Muscle of back (tissue), 11 donors: ENCODE data around the gene NR5A1. TPM values are rescaled to one million over a fixed set of nuclear protein-coding genes. Genes with fewer than 3 reads are reported as not detected.

Source experiments
- DNase-seq, 3 donors: peaks; one replicate each; pipeline versions ENCODE4 v3.0.0 to v3.0.0-alpha.2; 2013
- polyA plus RNA-seq, 10 donors: library from polyadenylated mRNA; unstranded; fragments of 120-200 nt; gene quantifications; one replicate each; pipeline ENCODE4 v1.2.1, GENCODE V29; 2013; ENCODE audit not compliant: insufficient read length in 10 of 10

Gene NR5A1
- polyA plus RNA-seq, 10 donors, result 0.28 to 0.38 TPM; not detected in 8

DNA sequence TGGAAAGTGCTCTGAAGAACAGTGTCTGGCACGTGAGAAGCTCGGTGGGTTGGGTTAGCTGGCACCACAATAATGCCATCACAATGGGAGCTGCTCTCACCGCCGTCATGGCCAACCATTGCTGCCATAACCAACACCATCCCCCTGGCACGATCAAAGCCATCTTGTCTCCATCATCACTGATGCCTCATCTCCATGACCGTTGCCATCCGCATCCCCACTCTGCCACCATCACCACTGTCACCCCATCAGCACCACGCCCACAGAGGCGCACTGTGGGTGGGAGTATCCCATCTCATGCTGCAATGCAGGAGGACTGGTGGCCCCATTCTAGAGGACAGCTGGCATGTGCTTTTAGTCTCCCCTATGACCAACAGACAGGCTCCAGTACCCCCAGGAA is 23.7 kb downstream of the NR5A1 start:
- no peak for DNase-seq

DNA sequence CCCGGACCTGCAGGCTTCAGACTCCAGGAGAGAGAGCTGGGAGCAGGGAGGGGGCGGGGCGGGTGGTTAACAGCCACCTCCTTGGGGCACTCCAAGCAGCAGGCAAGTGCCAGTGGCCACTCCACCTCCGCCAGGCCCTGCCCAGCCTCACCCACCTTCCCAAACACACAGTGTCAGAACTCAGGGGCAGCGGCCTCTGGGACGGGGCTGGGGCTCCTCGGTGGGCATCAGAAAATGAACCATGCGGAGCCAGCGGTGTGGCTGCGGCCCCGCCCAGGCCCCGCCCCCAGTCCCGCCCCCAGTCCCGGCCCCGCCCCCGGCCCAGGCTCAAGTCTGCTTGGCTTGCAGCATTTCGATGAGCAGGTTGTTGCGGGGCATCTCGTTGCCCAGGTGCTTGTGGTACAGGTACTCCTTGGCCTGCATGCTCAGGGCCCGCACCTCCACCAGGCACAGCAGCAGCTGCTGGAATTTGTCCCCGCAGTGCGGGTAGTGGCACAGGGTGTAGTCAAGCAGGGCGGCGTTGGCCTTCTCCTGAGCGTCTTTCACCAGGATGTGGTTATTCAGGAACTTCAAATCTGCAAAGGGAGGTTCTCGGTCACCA is 24.7 kb downstream of the NR5A1 start:
- no peak for DNase-seq

DNA sequence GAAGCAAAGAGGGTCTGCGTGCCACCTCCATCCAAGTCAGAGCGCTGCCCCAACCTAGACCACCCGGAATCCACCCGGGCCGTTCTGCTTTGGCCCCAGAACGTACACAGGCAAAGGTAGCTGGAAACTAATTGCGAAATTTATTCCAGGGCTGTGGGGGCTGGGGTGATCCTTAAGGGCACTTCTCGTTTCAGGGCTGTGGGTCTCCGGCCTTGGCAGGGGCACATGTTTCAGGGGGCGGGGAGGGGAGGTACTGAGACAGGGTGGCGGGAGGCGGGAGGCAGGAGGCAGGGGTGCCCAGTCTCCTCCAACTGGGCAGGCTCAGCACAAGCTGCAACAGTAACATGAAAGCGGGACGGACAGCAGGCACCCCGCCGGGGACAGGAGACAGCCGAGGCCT is 26.1 kb downstream of the NR5A1 start:
- no peak for DNase-seq

DNA sequence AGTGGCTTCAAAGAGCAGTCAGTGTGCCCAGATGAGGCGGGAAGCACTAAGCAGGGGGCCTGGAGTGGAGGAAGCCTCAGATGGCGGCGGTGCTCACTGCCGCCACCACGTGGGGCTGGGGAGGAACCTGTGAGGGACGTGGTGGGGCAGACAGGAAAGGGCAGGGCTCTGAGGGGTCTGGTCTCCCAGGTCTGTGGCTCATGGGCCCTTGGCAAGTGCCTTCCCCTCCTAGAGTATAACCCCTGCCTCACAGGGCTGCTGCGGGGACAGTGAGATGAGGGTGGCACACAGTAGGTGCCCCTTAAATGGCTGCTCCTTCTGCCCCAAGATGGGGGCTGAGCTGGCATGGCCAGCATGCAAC is 26.6 kb downstream of the NR5A1 start:
- DNase-seq, result no peak

DNA sequence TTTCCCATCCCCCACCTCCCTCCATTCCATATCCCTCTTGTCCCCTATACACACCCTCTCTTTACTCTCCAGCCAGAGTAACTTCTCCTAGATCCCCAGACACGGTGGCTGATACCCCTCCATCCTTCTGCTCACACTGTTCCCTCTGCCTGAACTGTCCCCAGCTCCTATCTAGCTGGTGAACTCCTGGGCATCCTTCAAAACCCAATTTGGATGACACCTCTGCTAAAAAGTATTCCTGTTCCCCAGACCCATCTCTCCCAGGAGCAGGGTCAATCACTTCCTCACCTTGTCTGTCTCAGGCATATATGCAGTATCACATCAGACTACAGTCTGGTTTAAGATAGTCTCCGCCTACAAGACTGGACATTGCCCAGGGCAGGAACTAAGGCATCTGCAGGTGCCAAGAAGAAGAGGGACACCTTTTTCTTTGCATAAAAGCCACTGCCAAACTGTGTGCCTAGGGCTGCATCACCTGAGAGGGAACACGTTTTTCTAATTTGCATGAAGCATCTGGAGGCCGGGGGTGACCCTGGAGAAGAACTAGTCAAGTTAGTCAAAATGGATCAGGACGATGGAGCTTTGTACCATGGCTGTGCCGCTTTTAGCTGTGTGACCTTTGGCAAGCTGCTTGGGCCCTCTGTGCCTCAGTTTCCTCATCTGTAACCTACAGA is 27.1 kb downstream of the NR5A1 start:
- DNase-seq, result no peak

DNA sequence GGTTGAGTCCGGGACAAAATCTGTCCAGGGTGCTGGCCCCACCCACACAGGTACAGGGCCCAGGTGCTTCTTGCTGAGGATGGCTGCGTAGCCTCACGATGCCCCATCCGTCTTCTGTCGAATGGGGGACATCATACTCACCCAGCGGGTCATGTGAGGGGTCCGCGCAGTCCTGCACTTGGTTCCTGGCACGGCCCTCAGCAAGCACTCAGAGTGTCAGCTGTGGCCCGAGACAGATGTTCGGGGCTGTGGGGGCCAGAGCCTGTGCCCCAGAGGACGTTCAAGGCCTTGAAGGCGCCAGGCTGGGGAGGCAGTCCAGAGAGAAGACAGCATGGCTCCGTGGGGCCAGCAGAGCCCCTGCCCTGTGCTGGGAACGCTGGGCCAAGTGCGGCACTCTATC is 27.8 kb downstream of the NR5A1 start:
- no peak for DNase-seq

DNA sequence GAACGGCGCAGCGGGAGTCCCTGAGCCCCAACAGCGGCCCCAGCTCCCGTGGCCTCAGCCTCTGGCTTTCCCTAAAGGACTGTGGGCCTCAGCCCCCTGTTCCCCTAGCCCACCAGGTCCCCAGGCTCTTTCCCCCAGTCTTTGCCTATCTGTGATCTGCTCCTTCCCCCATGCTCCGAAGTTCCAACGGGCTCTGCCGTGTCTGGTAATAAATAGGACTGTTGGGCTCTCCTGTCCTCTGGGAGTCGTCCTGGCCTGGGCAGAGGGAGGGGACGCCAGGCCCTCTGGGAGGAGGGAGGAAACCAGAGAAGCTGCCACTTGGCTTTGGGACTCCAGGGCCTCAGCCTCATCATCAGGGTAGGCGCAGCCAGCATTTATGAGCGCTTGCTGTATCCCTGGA is 28.8 kb downstream of the NR5A1 start:
- DNase-seq, result no peak

DNA sequence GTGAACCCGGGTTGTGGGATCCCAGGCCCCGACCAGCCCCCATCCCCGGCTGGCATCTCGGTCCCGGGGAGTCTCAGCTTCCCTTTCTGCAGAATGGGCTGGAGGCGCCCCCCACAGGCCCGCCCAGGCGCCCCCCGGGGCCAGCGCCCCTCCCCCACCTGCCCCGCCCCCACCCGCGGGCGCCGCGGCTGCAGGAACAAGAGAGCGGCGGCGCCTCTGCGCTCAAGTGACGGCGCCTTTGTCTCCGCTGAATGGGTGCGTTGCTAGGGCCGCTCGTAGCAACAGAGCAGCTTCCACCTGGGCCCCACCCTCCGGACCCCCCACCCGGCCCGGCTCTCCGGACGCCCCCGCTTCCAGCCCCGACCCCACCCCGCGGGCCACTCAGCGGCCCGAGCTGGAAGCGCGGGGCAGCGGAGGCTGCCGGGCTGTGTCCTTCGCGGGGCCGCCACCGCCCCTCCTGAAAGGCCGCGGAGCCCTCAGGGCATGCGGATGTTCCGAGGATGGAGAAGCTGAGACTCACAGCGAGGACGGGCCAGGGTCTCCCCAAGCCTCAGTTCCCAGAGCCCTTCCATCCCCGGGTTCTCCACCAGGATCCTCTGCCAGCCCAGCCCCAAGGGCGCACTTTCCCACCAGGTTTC is 29.4 kb downstream of the NR5A1 start:
- DNase-seq, result no peak

DNA sequence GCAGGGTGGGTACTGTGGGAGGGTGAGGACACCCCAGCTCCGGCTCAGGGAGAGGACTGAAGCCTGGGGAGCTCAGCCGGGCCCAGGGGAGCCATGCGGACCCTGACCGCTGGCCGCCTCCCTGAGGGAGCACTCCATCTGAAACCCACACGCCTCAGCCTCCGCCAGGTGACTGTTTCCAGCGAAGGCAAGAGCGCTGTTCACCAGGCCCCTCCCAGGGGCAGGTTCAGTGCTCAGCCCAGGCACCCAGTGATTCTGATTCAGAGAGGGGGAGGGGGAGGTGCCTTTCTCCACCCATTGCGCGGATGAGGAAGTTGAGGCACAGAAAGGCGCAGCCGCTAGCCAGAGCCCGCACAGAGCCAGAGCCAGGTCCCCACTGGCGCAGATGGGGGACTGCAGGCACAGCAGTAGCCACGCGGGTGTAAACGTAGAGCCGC is 30.0 kb downstream of the NR5A1 start:
- DNase-seq, result no peak

DNA sequence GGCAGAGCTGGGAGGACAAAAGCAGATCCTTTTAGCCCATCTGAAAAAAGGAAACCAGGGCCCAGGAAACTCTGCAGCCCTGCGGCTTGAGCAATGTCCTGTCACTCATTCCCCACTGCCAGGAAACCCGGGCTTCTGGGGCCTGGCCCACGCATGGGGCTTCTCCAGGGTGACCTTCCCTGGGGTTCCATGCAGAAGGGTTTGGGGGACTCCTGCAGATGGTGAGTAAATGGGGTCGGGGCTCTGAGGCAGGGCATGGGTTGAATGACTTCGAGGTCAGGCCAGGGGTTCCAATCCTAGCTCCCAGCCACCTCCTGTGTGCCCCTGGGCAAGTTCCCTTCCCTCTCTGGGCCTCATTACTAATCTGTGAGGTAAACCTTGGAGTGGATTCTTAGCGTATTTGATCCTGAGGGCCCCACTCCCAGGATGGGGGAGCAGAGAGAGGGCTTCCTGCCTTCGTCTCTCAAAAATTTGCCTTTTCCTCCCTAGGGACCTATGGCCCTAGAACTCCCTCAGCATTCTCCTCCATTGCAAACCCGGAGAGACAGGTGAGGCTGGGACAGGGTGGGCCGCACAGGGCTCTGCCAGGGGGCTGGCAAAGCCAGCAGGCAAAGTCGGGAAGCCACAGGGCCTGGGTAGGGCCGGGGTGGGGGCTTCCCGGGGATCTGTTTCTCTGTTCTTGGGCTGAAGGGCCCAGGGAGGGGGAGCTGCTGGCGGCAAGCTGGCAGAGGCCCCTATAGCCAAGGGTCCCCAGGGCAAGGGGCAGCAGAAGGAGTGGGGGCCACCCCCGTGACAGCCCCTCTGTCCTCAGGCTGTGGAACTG is 31.1 kb downstream of the NR5A1 start:
- no peak for DNase-seq

DNA sequence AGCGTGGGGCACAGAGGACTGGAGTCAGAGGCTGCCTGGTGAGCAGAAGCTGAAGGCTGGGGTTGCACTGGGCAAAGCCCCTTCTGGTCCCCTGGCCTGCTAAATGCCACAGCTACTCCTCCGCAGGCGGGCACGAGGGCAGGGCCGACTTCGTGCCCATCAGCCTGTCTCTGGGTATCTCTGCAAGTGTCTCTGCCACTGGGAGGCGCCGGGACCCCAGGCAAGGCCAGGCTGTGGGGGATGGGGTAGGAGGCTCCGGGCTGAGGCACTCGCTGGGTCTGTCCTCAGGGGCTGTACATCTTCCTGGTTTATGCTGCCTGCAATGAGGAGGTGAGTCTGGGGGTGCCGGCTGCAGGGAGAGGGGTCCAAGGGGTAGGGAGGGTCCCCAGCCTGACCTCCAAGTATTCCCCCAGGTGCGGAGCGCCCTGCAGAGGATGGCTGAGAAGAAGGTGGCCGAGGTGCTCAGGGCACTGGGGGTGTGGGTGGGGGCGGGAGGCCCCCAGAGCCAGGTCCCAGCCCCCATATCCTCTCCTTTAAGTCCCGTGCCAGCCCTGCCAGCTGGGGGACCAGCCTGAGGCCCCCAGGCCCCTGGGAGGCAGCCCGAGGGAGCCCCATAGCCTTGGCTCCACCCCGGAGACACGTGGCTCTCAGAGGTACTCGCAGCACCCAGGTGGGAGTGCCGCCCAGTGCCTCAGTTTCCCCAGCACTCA is 31.9 kb downstream of the NR5A1 start:
- DNase-seq, result no peak

DNA sequence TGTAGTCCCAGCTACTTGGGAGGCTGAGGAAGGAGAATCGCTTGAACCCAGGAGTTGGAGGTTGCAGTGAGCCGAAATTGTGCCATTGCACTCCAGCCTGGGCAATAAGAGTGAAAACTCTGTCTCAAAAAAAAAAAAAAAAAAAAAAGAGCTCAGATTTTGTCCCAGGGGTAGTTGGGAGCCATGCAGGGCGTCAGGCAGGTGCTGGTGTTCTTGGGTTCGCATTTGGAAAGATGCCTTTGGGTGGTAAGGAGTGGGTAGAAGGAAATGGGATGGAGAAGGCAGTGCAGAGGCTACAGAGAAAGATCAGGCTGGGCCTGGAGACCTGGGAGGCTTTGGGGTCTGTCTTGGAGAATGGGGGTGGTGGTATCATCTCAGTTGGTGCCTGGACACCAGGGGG is 33.0 kb downstream of the NR5A1 start:
- no peak for DNase-seq

DNA sequence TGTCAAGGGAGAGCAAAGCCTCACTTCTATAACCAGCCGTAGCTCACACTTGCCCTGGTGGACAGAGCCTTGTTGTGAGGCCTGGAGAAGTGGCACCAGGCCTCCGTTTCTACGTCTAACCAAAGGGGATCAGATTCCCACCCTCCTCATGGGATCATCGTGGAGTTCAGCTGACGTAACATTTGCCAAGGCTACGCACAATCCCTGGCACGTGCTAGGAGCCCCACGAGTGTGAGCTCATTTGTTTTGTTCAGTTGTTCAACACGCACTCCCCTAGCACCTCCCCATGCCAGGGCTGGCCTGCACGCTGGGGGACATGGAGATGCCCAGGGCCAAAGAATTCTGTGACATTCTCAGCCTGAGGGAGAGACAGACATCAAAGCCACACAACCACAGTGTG is 33.9 kb downstream of the NR5A1 start:
- DNase-seq, result no peak

DNA sequence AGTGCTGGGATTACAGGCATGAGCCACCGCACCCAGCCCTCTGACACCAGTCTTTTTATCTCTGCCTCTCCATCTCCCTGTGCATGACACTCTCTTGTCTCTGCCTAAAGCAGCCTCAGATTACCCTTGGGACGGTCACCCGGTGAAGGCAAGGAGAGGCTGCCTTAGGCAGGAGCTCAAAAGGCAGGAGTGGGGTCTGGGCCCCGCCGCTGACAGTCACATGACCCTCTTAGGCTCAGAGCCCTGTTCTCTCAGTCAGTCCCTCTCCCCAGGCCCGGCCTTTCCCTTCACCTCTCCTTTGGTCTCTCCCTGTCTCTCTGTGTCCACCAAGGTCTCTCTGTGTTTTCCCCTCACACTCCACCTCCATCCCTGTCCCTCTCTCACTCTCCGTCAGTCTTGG is 34.4 kb downstream of the NR5A1 start:
- DNase-seq, result no peak

DNA sequence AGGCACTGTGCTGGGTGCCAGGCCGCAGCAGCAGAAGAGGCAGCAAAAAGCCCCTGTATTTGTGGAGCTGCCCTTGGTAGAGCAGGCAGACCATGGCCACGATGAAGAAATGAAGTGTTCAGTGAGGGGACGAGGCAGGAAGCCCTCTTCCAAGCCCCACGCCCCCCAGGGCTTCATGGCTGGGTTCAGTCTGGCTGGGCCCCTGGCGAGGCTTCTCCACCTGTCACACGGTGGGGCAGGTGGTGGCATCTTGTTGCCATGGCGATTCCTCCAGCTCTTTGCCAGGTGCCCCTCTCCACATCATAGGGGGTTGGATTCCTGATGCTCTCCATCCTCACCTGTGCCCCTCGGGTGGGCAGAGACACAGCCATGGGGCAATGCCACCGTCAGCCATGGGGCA is 35.4 kb downstream of the NR5A1 start:
- DNase-seq, result no peak

DNA sequence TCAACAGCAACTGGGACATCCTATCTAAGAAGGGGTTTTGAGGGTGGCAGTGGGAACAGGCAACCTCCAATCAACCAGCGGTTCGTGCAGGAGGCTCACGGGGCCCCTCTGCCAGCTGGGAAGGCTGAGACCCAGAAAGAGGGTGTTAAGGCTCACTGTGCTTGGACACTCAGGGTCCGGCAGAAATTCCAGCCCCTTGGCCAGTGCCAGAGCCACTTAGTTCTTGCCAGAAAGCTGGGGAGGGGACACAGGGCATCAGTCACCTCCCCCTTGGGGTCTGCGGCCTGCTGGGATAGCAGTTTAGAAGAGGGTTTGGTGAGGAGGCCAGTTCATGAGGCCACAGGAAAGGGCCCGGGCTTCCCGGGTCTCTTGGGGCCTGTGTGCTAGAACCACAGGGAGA is 36.5 kb downstream of the NR5A1 start:
- no peak for DNase-seq

DNA sequence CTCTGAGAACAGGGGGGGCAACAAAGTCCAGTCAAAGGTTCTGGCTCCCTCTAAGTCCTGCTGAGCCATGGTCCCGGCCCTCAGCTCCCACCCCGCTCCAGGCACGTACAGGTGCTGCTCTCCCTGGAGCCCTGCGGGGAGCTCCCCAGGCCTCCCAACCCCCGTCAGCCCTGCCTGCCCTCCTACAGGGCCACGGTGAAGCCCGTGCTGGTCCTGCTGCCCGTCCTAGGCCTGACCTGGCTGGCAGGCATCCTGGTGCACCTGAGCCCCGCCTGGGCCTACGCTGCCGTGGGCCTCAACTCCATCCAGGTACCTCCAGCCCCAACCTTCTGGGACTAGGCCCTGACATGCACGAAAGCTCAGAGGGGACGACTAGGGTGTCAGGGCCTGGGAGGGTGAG is 36.9 kb downstream of the NR5A1 start:
- DNase-seq, result no peak

DNA sequence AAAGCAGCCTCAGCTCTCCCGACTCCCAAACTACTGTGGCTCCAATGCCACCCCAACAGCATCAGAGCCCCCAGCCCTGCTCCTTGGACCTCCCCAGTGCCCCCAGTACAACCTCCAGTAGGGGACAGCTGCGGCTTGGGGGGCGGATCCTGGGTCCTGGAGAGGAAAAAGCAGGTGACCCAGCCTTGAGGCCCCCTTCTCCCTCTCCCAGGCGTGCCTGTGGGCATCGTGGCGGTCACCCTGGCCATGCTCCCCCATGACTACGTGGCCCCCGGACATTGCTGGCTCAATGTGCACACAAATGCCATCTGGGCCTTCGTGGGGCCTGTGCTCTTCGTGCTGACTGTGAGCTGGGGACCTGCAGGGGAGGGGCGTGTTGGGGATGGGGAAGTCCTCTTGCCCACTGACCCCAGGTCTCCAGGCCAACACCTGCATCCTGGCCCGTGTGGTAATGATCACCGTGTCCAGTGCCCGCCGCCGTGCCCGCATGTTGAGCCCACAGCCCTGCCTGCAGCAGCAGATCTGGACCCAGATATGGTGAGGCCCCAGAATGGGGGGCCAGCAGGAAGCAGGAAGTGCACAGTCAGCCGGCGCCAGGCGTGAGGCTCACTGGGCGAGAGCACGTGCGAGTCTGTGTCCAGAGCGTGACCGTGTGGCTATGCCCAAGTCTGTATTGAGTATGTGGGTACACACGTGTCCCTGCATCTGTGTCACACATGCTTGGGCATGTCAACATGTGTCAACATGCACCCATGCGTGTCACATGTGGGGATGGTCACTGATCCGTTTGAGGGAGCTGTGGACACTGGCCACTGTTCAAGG is 38.0 kb downstream of the NR5A1 start:
- no peak for DNase-seq

DNA sequence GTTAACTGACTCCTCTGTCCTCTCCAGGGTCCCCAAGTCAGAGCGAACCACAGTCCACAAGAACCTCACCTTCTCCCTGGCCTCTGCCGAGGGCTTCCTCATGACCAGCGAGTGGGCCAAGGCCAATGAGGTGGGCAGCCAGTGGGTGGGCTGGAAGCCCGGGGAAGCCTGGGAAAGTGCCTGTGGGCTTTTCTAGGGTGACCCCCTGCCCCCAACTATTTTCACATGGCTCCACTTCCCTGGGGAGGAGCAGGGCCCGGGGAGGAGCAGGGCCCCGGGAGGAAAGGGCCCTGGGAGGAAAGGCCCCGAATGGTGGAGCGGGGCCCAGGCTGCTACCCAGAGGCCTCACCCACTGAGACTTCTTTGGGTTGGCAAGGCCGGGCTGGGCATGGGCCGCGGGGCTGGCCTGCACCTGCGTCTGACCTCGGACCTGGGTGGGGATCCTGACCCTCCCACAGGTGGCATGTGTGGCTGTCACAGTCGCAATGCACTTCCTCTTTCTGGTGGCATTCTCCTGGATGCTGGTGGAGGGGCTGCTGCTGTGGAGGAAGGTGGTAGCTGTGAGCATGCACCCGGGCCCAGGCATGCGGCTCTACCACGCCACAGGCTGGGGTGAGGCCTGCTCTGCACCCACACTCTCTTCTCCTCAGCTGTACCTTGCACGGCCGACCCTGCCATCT is 39.0 kb downstream of the NR5A1 start:
- no peak for DNase-seq

DNA sequence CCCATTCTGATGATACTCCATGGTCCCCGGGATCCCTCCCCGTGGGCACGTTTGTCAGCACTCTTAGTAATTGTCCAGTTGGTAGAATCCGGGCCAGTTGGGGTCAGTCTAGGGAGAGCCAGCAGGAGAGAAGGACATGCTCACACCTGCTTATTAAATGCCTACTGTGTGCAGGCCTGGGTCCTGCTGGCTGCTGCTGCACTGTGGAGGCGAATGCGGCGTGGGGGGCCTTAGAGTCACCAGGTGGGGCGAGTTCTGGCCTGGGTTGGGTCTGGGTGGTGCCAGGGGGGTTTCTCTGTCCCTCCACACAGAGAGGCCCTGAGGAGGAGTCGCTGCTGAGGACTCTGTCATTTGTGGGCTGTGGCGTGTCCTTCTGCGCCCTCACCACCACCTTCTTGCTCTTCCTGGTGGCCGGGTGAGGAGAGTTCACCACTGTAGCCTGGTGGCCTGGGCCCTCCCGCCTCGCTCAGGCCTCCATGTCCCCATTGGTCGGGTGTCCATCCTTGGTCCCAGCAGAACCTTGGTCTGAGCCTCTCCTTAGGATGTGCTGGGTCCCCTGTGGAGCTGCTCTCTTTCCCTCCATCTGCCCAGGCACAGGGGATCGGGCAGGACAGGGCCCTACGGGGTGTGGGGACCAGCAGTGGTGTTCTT is 39.7 kb downstream of the NR5A1 start:
- DNase-seq, result no peak
